Measurements from ENCODE around the gene MTNR1A.

The MTNR1A gene

DNA sequence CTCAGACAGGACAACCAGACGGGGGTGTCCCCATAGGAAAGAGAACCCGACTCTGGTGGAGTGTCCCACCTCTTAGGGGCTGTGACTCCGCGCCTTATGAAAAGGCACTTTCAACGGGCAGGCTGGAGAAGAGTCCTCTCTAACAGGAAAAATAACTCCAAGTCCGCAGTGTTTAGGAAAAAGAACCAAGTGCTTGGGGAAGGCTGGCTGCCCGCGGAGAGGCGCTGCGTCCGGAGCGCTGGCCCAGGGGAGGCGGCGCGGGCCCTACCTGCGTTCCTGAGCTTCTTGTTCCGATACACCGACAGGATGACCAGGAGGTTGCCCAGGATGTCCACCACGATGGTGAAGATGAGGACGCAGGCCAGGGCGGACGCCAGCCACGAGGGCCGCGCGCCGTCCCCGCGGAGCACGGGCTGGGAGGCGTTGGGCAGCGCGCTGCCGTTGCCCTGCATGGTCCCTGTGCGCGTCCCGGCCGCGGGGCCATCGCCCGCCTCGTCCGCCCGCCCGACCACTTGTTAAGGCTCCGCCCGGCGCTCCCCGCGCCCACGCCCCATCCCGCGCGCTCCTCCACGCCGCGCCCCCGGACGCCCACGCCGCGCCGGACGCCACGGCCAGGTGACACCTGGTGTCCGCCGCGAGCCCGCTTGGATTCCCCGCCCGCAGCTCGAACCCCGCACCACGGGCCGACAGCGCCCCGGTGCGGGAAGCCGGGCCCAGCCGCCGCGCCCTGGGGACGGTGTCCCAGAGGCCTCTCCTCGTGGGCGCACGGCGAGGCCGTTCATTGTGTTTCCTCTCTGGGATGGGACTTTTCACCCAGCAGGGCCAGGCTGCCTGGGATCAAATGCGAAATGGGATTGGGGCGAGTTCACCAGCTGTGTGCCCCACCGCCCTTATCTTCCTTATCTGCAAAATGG is at the start of gene MTNR1A:
TSS of gene MTNR1A (minus strand) at position 654 of the 914 bp plus-strand sequence. CDS start at position 452, 202 bp downstream.
- no peak for DNase-seq (ENCODE audit: low read depth, low spot score)

DNA sequence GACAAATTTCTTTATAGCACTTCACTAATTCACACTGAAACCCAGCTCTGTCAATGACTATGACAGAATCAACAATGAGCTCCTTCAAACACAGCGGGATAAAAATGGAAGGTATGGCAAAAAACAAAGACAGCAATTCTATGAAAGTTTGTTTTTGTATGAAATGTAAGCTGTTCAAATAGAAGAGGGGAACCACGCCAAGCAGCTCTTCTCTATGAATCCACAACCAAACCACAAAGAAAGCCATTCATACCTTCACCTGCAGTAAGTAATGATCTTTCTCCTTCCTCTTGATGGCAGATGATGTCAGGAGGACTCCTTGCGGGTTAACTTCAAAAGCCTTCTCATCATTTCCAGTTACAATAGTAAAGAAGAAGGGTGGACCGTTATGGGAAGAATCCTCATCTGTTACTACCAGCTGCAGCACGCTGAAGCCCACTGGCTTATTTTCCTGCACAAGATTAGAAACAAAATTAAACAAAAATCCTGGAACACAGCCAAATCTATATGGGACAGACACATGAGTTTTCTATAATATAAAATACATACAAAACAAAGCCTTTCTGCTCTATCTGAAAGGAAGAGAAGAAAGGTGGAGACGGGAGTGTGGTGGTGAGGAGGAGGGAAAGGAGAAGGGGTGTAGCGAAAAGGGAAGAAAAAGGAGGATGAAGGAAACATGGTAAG is 48.9 kb upstream of the MTNR1A start:
- DNase-seq (ENCODE audit: low read depth, low spot score): no peak

DNA sequence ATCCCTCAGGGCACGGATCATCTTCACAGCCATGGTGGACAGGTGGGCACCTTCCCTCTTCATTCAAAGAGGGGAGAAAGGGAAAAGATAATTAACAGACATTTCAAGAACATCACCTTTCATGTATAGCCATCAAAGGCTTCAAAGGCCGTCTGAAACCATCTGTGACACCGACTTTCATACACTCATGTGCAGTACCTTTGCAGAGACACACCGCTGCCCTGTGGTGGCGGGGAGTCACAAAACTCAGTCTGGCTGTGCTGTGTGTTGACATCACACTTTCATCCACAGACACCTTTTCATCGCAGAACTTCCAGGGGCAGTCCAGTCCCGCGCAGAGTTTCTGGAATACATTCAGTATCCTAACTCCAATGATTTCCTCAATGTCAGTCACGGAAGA is 47.6 kb upstream of the MTNR1A start:
- no peak for DNase-seq (ENCODE audit: low read depth, low spot score)

DNA sequence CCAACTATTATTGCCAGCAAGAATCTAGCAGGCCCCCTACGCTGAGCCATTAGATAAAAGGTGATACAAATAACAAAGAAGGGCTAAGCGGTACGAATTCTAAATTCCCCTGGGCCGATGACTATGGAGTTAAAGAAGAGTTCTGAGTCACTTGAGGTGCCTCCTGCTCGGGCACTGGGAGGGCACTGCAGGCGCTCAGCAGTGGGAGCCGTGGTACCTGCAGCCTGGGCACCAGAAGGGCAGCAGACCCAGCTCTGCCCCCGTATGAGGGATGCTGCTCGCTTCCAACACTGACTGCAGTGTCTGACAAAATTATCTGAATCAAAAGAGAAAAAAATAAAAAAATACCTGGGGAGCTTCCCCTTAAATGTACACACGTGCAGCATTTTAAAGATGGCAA is 44.1 kb upstream of the MTNR1A start:
- DNase-seq (ENCODE audit: low read depth, low spot score): no peak

DNA sequence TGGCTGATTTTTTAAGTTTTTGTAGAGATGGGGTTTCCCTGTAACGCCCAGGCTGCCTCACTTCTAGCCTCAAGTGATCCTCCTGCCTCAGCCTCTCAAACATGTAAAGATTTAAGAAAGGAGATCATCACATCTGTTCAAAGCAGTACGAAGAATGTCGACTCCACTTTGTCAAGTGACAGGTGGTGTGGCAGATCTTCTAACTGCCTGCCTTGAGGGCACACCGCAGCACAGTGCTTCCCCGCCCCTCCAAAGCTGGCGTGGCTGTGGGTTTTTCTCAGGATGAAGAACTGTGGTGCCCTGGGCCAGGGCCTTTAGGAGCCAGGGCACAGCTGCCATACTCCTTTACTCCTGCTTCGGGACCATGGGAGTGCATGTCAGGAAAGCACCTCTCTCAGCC is 43.3 kb upstream of the MTNR1A start:
- no peak for DNase-seq (ENCODE audit: low read depth, low spot score)

DNA sequence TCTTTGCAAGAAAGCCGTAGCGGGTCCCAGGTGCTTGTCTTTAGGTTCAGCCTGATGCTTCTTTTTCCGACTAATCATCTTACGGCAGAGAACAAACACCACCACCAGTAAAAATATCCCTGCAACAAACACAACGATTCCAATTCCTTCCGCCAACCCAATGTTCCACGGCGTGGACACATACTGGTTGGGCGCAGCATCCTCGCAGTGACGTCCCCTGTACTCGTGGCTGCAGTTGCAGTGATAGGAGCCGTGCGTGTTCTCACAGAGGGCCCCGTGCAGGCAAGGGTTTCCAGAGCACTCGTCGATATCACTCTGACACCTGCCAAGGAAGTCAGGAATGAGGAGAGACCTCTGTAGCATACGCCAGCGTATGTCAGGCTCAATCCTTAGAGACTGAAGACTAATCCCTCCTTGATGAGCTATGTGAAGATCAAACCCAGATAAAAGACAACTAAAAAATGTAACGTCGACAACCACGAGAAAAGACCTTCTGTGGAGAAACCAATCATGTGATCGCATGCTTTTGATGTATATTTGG is 41.6 kb upstream of the MTNR1A start:
- no peak for DNase-seq (ENCODE audit: low read depth, low spot score)

DNA sequence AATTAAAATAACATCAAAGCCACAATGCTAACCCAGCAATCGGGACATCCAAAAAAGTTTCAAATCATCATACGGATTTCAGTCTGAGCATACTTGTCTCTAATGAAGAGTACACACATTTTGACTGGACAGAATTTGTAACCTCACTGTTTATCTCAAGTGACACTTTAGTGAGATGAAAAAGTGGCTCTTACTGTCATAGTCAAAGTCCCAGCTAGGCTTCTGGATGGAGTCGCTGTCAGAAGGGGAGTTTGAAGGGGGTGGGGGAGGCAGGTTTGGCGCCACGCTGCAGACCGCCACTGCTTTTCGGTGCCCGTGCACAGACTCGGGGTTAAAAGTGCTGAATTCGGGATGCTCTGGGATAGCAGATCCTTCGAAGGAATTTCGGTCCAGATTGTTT is 41.0 kb upstream of the MTNR1A start:
- no peak for DNase-seq (ENCODE audit: low read depth, low spot score)

DNA sequence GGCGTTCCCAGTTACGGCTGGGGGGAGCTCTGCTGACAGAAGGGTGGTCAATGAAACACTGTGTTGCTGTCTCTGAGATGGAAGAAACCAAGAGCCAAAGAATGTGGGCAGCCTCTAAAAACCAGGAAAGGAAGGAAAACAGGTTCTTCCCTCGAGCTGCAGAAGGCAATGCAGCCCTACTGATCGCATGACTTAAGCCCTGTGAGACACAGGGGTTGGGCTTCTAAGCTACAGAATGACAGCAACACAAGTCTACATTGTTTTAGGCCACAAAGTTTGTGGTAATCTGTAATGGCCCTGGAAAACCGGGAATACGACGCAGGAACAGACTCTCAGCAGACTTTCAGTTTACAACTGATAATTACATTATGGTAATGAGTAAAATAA is 38.2 kb upstream of the MTNR1A start:
- DNase-seq (ENCODE audit: low read depth, low spot score): no peak

DNA sequence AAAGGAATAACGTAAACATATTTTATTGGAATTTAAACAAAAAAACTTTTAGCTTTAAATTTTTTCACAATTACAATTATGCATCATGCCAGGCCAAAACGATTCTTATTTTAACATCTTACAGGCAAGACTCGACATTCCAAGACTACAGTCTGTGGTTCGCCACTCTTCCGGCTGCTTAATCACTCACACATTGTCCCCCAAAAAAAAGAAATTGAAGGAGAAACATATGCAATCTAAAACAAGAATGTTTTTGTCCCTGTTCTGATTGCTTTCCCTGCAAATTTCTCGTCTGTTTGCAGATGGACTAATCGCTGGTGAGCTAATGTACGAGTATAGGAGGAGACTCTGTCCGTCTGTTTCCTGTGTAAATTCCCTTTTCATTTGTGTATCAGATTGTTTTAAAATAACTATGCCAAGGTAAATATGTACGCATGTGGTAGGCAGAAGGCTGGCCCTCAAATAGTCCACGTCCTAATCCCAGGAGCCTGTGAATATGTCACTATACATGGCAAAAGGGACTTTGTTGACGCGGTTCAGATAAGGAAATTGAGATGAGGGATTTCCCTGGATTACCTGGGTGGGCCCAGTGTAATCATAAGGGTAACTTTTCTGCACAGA is 37.7 kb upstream of the MTNR1A start:
- no peak for DNase-seq (ENCODE audit: low read depth, low spot score)

DNA sequence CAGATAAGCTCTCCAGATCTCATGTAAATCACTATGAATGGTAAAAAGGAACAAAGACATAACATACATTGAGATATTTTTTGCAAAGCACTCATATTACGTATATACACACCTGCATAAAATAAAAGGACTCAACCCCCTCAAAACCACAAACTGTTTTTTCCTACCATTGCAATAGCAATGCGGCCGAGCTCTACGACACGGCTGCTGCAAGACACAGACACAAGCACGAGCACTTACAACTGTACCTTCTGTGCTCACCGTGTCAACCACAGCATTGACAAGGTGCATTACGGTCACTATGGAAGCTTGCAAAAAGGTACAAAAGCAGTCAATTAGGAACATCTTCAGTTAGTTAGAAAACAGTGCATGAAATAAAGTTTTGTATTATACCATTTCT is 37.1 kb upstream of the MTNR1A start:
- DNase-seq (ENCODE audit: low read depth, low spot score): no peak

DNA sequence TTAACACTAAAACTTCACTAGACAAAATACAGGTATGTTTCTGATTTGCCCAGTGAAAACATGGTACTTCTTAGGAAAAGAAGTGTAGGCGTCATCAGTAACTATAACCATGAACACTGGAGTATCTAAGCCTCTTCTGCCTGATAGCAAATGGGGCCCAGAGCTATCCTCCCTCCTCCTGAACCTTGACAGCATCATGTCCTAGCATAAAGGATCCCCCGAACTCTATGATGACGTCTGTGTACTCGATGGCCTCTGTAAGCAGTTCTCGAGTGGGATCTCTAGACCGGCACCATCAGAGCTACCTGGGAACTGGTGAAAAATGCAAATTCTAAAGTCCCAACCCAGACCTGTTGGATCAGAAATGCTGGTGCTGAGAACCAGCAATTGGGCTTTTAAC is 36.3 kb upstream of the MTNR1A start:
- no peak for DNase-seq (ENCODE audit: low read depth, low spot score)

DNA sequence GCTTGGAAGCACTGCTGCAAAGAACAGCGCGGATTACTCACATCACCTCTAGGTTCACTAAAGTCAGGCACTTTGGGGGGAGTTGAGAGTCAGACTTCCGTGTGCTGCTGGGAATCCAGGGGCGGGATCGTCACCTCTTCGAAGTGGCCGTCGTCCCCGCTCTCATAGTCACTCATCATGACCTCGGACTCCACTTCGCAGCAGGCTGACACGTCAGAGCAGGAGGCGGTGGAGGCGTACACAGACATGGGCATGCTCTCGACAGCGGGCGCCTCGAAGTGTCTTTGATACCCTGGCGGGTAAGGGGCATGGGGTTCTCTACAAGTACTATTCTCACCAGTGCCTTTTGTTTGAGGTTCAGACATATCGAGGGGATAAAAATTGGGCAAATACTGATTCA is 33.1 kb upstream of the MTNR1A start:
- DNase-seq (ENCODE audit: low read depth, low spot score): no peak

DNA sequence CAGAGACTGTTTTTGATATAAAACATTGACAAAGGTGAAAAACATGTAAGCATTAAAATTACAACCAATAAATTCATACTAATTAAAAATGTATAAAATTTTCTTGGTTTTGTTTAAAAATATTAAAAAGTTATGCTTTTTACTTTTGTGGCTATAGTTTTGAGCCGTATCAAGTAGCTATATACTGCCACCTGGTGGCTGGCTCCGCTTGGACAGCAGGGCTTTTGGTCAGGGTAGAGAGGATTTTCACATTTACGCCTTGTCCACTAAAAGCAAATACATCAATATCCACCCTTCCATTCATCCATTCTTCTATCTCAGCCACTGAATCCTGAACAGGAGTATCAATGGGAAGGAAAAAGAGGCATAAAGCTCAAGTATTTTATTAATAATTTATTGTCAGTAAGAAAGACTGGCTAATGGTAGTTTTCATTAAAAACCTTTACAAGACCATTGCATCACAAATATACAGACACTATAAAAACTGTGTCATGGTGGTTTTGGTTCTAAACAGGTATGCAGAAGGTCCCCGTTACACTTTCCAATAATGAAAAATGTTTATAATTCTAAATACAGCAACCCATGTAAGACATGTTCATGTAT is 32.1 kb upstream of the MTNR1A start:
- peak; percentile 45 for DNase-seq (ENCODE audit: low read depth, low spot score)

DNA sequence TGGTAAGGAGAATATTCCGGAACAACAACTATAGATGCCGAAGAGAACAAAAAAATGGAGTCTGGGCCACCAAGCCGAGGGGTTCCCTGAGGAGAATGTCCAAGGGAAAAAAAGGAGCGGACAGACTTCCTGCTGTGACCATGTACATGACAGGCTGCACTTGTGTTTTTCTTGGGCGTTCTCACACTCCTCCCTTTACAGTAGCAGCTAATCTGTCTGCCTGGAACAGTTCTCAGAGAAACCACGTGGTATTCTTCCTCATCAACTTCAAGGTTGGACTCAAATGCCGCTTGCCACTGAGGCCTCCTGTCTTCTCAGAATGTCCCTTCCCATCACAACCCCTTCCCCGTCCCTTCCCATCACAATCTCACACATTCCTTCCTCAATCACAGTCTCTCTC is 30.8 kb upstream of the MTNR1A start:
- no peak for DNase-seq (ENCODE audit: low read depth, low spot score)

DNA sequence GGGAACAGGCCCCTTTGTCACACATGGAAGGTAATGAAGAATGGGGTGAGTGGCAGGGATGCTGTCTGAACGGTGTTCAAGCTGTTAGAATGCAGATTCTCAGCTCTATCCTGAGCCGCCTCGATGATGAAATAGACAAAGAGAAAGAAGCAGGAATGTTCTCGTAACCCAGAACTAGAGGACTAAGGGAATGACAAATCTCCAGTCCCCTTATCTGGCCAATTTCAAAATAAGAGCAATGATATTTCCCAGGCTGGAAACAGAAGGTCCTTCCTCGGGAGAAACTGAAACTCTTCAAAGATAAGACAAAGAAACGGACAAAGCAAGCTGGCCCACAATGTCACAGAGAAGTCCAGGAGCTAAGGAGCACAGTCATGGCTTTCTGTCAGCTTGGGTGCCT is 29.5 kb upstream of the MTNR1A start:
- DNase-seq (ENCODE audit: low read depth, low spot score): no peak

DNA sequence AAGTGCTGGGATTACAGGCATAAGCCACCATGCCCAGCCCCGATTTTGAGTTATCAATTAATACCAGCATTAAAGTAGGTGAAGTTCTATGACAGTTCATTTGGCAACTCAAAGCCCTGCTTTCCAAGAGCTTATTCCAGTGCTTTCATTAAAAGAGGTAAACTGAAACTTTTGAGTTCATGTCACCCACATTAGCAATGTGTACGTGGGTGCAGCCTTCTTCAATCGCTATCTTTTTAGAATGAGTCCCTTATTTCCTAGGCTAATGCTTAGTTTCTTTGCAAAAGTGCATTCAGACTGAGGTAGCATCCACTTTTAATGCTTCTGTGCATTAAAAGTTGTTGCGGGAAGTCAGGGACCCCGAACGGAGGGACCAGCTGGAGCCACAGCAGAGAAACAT is 26.1 kb upstream of the MTNR1A start:
- no peak for DNase-seq (ENCODE audit: low read depth, low spot score)

DNA sequence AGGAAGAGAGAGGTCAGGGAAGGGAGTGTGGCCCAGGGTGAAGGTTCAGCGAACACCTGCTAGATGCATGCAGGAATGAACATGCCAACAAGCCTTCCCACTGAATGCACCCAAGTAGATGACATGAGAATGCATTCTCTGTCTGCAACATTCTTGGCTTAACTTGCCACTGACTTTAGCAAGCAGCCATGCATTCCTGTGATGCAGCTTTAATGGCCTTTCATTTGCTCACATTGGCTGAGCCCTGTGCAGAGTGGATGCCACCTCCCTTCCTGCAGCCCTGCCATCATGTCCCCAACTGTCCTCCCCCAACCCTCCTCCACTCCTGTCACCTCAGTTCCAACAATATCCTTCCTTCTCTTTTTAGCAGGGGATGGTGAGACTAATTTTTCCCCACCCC is 25.3 kb upstream of the MTNR1A start:
- no peak for DNase-seq (ENCODE audit: low read depth, low spot score)

DNA sequence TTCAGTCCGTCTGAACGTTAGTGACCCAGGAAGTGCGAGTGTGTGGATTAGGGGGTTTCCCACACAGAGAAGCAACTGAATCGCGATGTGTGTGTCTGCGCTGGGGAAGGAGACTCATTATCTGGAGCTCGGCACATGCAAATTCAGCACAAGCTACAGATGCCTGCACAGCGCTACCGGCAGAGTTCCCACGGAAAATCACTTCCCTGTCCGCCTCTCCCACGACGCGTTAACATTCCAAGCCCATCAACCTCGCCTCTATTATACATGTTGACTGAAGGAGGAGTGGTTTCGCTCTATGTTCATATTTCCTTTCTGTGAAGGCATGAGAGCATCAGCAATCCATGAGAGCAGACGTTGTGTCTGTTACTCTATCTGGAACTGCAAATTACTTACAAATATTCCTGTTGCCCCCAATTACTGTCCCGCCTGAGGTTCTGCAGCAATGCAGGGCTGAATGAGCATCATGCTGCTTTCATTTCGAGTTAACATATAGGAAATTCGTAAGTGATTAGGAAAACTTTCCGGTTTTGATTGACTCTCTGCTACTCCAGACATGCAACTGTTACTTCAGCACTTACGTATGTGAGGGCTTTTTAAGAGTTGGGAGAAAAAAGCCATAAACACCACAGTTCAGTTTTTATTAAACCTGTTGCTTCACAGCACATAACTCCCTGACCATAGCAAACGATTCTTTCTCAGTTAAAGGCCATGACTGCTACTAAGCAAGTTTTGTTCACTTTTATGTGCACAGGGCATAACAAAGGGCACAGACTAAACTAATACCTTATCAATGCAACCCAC is 15.0 kb upstream of the MTNR1A start:
- DNase-seq (ENCODE audit: low read depth, low spot score): no peak

DNA sequence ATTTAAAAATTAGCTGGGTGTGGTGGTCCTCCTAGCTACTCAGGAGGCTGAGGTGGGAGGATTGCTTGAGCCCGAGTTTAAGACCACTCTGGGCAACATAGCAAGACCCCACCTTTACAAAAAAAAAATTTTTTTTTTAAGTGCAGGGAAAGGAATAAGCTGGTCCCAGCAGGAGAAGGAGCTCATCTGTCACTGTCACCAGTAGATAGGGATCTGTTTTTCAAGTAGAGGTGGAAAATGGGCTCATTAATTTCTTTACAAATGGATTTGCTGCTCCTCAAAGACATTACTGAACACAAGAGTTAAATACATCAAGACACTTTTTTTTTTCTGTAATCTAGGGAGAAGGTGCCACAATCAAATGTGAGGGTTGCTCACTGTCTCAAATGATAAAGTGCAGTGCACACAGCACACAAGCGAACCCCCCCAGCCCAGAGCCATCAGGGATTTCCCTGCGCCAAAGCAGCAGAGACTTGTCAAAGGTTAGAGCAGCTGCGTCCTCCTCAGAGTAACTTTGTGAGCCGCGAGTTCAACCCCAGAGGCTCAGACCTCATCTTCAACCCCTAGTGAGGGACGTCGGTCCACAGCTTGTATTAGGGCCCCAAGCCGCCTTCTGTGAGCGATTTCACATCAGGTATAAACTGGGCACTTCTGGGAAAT is 14.3 kb upstream of the MTNR1A start:
- DNase-seq (ENCODE audit: low read depth, low spot score): no peak

DNA sequence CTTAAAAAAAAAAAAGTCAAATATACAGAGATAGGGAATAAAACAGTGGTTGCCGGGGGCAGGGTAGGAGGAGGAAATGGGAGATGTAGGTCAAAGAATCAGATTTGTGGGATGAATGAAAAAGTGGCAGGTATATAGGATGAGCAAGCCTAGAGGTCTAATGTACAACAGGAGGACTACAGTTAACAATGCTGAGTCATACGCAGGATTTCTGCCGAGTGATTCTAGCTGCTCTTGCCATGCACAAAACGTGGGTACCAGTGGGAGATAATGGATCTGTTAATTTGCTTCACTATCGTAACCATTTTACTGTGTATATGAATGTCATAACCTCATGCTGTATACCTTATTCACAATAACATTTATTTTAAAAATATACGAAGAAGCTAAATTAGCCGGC is 10.7 kb upstream of the MTNR1A start:
- no peak for DNase-seq (ENCODE audit: low read depth, low spot score)

DNA sequence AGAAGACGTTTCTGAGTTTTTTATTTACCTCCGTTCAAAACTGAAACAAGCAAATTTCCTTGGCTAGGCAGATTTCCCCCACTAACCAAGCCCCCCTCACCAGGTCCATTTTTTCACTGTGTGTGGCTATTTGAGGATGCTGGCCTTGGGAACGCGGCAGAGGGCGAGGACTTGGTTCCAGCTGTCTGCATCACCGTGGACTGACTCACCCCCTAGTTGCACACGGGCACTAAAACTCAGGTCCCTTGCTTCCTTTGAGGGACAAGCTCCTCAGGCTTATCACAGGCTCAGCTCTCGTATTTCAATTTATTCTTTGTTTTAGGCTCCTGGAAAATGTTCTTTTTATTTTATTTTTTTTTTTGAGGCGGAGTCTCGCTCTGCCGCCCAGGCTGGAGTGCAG is 8.4 kb upstream of the MTNR1A start:
- DNase-seq (ENCODE audit: low read depth, low spot score): no peak
